AG04449 (cell line): ENCODE results near the gene G6PC1.
"Not testable (repeated sequence)": the region's sequence is repeated elsewhere in the genome, so short reads cannot be mapped to it uniquely, and the experiment has no call there.

Source experiments
- CTCF ChIA-PET: fragments of 350-600 bp; formaldehyde crosslinking; extraction: SDS; loops from one replicate; lab custom pipeline; 2021; ENCODE audit warnings: antibody characterized with exemption; lab: Yijun Ruan, JAX
- POLR2A ChIA-PET: fragments of 400-600, 350-600 bp; formaldehyde crosslinking; extraction: SDS; loops from one replicate; lab custom pipeline; 2020; ENCODE audit warnings: antibody characterized with exemption, inconsistent platforms; lab: Yijun Ruan, JAX
- DNase-seq: peaks from one replicate; pipeline ENCODE4 v3.0.0-alpha.2; 2010; ENCODE audit warnings: low read depth, low spot score
- H3K4me3 ChIP-seq: 2 replicates; pipeline ENCODE4 v1.5.1; 2011; ENCODE audit warnings: low read depth, mild to moderate bottlenecking, control low read depth, low read length
- TF ChIP-seq, protein P1 (sequence below): IDR thresholded peaks from one replicate; pipeline ENCODE4 v1.5.1; 2011; ENCODE audit warnings: mild to moderate bottlenecking, moderate library complexity, low read length, control low read depth, inconsistent platforms; ENCODE audit not compliant: insufficient read depth; ENCODE audit errors: missing control alignments

The G6PC1 gene

DNA sequence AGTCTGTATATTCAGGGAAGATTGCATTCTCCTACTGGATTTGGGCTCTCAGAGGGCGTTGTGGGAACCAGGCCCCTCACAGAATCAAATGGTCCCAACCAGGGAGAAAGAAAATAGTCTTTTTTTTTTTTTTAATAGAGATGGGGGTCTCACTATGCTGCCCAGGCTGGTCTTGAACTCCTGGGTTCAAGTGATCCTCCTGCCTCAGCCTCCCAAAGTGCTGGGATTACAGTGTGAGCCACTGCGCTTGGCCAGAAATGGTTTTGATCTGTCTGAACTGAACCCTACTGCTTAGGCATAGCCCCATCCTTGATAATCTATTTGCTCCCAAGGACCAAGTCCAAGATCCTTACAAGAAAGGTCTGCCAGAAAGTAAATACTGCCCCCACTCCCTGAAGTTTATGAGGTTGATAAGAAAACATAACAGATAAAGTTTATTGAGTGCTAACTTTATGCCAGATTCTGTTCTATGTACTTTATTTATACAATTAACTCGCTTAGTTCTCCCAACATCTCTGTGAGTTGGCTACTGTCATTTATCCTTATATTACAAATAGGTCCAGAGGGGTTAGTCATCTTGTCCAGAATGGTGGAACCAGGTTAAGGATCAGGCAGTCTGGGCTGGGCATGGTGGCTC, 13.5 kb downstream of the G6PC1 start:
- CTCF ChIA-PET: no interaction called here
- TF ChIP-seq, protein P1, sequence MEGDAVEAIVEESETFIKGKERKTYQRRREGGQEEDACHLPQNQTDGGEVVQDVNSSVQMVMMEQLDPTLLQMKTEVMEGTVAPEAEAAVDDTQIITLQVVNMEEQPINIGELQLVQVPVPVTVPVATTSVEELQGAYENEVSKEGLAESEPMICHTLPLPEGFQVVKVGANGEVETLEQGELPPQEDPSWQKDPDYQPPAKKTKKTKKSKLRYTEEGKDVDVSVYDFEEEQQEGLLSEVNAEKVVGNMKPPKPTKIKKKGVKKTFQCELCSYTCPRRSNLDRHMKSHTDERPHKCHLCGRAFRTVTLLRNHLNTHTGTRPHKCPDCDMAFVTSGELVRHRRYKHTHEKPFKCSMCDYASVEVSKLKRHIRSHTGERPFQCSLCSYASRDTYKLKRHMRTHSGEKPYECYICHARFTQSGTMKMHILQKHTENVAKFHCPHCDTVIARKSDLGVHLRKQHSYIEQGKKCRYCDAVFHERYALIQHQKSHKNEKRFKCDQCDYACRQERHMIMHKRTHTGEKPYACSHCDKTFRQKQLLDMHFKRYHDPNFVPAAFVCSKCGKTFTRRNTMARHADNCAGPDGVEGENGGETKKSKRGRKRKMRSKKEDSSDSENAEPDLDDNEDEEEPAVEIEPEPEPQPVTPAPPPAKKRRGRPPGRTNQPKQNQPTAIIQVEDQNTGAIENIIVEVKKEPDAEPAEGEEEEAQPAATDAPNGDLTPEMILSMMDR: no peak

DNA sequence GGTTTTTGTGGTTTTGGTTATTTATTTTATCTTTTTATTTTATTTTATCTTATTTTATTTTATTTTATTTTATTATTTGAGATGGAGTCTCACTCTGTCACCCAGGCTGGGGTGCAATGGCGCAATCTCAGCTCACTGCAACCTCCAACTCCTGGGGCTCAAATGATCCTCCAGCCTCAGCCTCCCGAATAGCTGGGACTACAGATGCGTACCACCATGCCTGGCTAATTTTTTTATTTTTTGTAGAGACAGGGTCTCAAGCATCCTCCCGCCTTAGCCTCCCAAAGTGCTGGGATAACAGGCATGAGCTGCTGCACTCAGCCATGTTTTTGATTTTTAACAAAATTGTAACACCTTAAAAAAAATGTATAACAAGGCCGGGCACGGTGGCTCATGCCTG, 14.7 kb downstream of the G6PC1 start:
- DNase-seq, H3K4me3 ChIP-seq, POLR2A ChIA-PET: not testable (repeated sequence)
- CTCF ChIA-PET: interaction anchor here (1.8 kb wide), 1 partner anchor 14 kb away, joined by 6 read pairs; no protein-coding TSS in a partner anchor

More for the DNA sequence above, 13.5 kb downstream of the G6PC1 start:
- no peak overlapping the region for H3K4me3 ChIP-seq
- DNase-seq: no peak
- POLR2A ChIA-PET: no interaction called here

DNA sequence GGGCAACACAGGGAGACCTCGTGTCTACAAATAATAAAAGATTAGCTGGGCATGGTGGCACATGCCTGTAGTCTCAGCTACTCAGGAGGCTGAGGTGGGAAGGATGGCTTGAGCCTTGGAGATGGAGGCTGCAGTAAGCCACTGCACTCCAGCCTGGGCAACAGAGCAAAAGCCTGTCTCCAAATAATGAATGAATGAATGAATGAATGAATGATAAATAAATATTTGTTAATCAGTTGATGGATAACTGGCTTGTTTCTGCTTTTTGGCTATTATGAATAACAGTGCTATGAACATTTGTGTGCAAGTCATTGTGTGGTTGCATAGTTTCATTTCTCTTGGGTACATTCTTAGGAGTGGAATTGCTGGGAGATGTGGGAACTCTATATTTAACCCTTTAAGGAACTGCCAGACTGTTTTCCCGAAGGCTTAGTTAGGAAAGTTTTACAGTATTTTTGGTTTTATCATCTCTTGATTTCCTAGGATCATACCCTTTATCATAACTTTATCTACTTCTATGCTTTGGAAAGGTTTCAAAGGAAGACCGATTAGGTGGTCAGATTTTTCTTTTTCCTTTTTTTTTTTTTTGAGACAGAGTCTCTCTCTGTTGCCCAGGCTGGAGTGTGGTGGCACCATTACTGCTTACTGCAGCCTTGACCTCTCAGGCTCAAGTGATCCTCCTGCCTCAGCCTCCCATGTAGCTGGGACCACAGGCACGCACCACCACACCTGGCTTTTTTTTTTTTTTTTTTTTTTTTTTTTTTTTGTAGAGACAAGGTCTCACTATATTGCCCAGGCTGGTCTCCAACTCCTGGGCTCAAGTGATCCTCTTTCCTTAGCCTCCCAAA, 16.0 kb downstream of the G6PC1 start:
- H3K4me3 ChIP-seq, POLR2A ChIA-PET, DNase-seq: not testable (repeated sequence)
- CTCF ChIA-PET: interaction anchor here (1.8 kb wide), 1 partner anchor 13 kb away, joined by 6 read pairs; no protein-coding TSS in a partner anchor

DNA sequence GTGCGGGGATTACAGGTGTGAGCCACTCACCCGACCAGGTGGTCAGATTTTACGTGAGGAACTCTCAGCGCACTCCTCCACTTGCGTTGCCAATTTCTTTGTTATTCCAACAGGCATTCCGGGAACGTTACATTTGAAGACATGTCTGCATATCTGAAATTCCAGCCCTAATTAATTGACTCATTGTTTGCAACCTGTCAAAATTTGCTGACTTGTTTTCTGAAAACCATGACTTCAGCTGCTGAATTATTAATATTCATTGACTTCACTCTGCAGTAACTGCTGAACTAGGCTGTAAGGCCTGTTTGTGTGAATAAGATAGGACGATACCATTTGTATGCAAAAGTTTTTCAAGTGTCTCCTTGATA, 16.6 kb downstream of the G6PC1 start:
- TF ChIP-seq, protein P1: no peak
- ChIA-PET CTCF (no interaction called here), POLR2A (no interaction called here)

DNA sequence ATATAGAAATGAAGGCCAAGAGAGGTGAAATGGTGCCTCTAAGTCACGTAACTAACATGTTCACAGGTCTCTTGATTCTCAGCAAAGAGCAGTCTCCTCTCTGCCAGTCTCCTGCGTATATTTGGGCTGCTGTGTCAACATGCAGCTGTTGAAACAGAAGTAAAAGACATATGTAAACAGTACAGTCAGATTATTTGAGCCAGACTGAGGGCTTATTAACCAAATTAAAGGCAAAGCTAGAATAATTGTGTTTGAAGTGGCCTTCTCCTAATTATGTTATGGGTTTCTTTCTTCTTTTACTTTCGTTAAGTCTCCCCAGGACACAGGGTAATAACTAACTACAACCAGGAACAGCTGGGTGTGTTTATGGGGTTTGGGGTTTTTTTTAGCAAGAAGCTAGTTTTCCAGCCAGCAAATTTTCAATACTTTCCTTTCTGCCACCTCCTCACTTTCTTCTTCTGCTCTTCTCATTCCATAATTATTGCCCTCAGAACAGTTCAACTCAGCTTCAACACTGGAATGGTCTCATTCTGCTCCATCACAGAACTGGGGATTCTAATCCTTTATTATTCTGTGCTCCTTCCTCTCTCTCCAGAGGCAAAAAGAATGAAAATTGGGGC, 18.4 kb downstream of the G6PC1 start:
- no peak overlapping the region for H3K4me3 ChIP-seq
- ChIA-PET POLR2A (no interaction called here), CTCF (interaction anchor here (0.8 to 2.0 kb wide), 3 partner anchors 10 to 76 kb away, joined by 5 to 10 read pairs (median 5); no protein-coding TSS in a partner anchor)
- TF ChIP-seq, protein P1: no peak
- DNase-seq: no peak

More for the DNA sequence above, 16.6 kb downstream of the G6PC1 start:
- no peak overlapping the region for H3K4me3 ChIP-seq
- DNase-seq: no peak

DNA sequence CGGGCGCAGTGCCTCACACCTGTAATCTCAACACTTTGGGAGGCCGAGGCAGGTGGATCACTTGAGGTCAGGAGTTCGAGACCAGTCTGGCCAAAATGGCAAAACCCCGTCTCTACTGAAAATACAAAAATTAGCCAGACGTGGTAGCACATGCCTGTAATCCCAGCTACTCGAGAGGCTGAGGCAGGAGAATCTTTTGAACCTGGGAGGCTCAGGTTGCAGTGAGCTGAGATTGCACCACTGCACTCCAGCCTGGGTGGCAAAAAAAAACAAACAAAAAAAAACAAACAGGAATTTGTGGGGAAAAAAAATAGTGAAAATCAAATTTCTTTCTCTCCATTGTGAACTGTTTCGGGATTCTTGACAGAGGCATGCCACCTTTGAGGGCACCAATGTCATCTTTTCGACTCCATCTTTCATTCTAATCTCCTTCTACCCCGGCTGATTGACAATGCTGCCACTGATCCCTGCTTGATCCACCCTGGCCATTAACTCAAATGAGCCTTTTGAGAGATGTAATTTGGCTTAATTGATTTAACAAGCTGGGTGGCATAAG, 19.0 kb downstream of the G6PC1 start:
- H3K4me3 ChIP-seq, POLR2A ChIA-PET: not testable (repeated sequence)
- CTCF ChIA-PET: interaction anchor here (0.8 to 2.0 kb wide), 7 partner anchors 9 to 95 kb away, joined by 3 to 10 read pairs (median 5); partner anchors contain the start of gene BECN1

DNA sequence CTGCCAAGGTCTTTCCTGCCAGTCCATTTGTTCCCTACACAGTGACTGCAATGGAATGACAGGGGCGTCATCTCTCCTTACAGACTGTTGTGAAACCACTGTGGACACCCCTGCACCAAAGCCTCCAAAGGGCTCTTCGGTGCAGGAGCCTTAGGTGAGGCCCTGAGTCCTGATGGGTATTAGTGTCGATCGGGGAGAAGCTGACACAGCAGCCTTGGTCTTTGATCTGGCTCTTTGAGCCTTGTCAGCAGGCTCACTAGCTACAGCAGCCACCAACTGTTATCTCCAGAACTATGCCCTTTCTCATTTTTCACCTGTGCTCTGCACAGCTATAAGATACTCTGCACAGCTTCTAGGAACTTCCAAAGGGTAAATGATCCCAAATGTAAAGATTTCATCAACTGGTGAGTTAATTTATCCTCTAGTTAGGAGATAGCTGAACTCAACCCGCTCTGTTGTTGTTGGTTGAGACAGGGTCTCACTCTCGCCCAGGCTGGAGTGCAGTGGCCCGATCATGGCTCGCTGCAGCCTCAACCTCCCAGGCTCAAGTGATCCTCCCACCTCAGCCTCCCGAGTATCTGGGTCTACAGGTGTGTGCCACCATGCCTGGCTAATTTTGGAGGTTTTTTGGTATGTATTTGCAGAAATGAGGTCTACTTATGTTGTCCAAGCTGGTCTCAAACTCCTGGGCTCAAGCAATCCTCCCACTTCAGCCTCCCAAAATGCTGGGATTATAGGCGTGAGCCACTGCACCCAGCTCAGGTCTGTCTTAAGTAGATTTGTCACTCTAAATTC, 19.7 kb downstream of the G6PC1 start:
- ChIA-PET CTCF (interaction anchor here (1.0 to 2.0 kb wide), 5 partner anchors 9 to 96 kb away, joined by 3 to 10 read pairs (median 5); partner anchors contain the start of gene BECN1), POLR2A (no interaction called here)
- H3K4me3 ChIP-seq: no peak overlapping the region
- DNase-seq: no peak
- TF ChIP-seq, protein P1: no peak

More for the DNA sequence above, 19.0 kb downstream of the G6PC1 start:
- not testable (repeated sequence) for DNase-seq
